Stimulated activated CD8-positive, alpha-beta memory T cell treated with anti-CD3 and anti-CD28 coated beads, Interleukin-7, amount 100 ng/mL, for 1 hour (primary cell): ENCODE results near the gene CECR2.
"Not testable (repeated sequence)": the region's sequence is repeated elsewhere in the genome, so short reads cannot be mapped to it uniquely, and the experiment has no call there.

Experiments
- DNase-seq, 2 donors: peaks; one replicate each; pipeline ENCODE4 v3.0.0-alpha.2; 2020; ENCODE audit warnings: low read depth in 2 of 2

Gene CECR2

GRCh38 chr22:17402293-17402692, 33.0 kb downstream of the CECR2 start:
- DNase-seq: no peak

- no peak for DNase-seq
Measured at GRCh38 chr22:17403906-17404305, 34.6 kb downstream of the CECR2 start.

GRCh38 chr22:17407643-17408042, 38.4 kb downstream of the CECR2 start:
- DNase-seq: no peak

- no peak for DNase-seq
Measured at GRCh38 chr22:17410576-17410975, 41.3 kb downstream of the CECR2 start.

GRCh38 chr22:17411213-17411612, 42.0 kb downstream of the CECR2 start:
- DNase-seq: no peak

GRCh38 chr22:17412232-17412631, 43.0 kb downstream of the CECR2 start:
- DNase-seq: no peak

- DNase-seq: no peak
Measured at GRCh38 chr22:17418890-17419324, 49.6 kb downstream of the CECR2 start.

GRCh38 chr22:17419348-17419747, 50.1 kb downstream of the CECR2 start:
- DNase-seq: no peak

- DNase-seq: no peak
Measured at GRCh38 chr22:17422736-17423343, 53.6 kb downstream of the CECR2 start.

GRCh38 chr22:17423616-17424015, 54.4 kb downstream of the CECR2 start:
- DNase-seq: no peak

- not testable (repeated sequence) for DNase-seq
Measured at GRCh38 chr22:17427528-17427927, 58.3 kb downstream of the CECR2 start.

GRCh38 chr22:17429516-17429915, 60.3 kb downstream of the CECR2 start:
- DNase-seq: no peak

- no peak for DNase-seq
Measured at GRCh38 chr22:17430412-17430811, 61.2 kb downstream of the CECR2 start.

- DNase-seq: no peak
Measured at GRCh38 chr22:17431179-17431578, 61.9 kb downstream of the CECR2 start.

GRCh38 chr22:17434856-17435255, 65.6 kb downstream of the CECR2 start:
- no peak for DNase-seq

- no peak for DNase-seq
Measured at GRCh38 chr22:17435375-17435774, 66.1 kb downstream of the CECR2 start.

- no peak for DNase-seq
Measured at GRCh38 chr22:17436382-17436980, 67.2 kb downstream of the CECR2 start.

- no peak for DNase-seq
Measured at GRCh38 chr22:17436981-17437412, 67.7 kb downstream of the CECR2 start.

GRCh38 chr22:17438026-17438425, 68.8 kb downstream of the CECR2 start:
- no peak for DNase-seq

- no peak for DNase-seq
Measured at GRCh38 chr22:17441326-17441725, 72.1 kb downstream of the CECR2 start.

GRCh38 chr22:17443405-17444203, 74.3 kb downstream of the CECR2 start:
- DNase-seq: no peak

GRCh38 chr22:17444204-17444504, 74.9 kb downstream of the CECR2 start:
- DNase-seq: no peak

GRCh38 chr22:17446698-17447097, 77.4 kb downstream of the CECR2 start:
- DNase-seq: no peak
